Stimulated activated CD8-positive, alpha-beta memory T cell treated with anti-CD3 and anti-CD28 coated beads, Interleukin-2, amount 100 ng/mL, for 48 hours (primary cell): ENCODE measurements around the gene NME8.

Experiments
- DNase-seq, 2 donors: peaks; one replicate each; pipeline ENCODE4 v3.0.0-alpha.2; 2020; ENCODE audit warnings: low read depth in 2 of 2

NME8 gene

DNA sequence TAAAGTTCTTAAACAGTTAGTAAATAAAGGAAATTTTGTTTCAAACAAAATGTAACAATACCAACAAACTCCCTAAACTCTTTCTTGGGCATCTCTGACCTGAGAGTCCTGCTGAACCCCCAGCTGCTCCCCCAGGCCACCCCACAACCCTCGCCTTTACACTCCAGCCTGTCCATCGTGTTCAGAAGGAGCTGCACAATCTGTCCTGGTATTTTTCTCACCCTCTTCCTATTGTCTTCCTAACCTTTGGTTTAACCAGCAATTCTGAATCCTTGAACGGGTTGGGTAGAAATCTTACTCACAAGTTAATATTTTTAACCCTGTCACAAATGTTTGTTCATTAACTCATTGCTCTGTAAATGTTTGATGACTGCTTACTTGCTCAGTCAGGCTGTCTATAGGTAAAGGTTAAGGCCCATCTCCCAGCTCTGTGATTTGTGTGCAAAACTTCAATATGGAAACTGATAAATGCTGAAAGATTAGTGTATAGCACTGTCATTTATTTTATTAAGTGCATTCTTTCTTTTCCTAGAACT is 51.4 kb downstream of the NME8 start:
- DNase-seq = no peak

DNA sequence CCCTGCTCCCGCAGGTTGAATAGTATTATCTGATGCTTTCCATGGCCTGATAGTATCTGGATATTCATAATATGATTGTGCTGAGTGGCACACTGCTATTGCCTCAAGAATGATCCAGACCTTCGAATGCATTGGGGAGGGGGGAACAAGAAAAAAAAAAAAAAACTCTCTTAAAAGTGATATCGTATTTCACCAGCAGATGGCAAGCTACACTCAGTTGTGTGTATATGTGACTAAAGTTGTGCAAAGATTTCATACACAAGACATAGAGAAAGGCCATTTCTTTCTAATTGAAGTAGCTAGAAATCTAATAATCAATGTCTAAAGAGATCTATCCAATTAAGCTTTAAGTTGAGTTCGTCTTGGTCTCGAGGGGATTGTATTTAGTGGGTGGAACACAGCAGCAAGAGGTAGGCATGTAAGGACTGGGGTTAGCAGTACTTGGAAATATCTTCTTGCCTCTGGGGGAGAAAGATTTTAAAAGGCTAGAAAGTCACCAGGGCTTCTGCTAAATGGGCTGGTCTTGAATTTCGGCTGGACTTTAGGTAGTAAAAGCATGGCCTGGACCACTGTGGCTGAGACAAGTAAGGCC is 52.9 kb downstream of the NME8 start:
- no peak for DNase-seq

DNA sequence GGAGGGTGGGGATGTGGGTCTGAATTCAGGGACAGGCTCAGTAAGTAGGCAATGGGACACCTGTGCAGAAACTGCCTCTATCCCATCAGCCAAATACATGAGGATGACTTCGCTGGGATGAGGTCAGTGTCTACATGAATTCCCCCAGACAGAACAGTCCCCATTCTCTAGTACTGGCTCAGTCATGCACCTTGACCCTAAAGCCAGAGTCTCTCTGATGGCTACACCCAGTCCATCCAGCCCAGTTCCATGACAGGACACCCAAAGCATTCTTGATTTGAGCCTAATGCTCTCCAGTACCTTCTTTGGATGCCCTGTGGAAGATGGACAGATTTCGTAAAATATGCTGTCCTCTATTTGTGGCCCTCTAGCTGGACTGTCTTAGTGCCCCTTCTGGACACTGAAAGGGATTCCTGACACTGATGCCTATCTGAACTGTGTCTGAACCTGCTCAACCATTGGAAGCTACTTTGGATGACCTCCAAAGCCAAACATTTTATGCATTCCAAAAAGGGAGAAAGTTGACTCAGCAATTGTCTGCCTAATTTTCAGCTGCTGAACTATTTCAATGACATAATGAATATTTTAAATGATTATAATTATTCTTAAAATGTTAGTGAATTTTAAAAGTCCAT is 53.6 kb downstream of the NME8 start:
- no peak for DNase-seq

DNA sequence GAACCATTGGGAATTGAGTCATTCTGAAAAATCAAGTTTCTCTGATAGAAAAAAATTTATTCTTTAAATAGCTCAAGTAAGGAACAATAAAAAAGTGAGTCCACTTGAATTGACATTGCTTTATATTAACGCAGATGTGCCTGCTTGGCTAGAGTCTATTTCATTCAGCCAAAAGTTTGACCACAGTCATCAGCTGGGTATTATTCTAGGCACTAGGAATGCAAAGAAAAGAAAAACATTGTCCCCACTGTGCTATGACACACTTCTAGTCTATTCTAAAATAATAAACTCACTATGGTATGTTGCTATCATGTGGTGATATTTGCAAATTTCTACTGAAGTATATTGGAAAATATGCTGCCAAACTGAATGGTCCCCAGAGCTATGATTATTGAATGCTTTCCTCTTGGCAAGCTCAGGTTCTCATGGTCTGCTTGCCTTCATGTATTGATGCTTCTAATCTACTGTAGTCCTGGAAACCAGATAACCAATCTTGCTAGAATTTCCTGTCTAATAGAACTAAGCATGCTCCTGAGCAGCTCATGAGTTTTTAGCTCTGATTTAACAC is 59.9 kb downstream of the NME8 start:
- no peak for DNase-seq

DNA sequence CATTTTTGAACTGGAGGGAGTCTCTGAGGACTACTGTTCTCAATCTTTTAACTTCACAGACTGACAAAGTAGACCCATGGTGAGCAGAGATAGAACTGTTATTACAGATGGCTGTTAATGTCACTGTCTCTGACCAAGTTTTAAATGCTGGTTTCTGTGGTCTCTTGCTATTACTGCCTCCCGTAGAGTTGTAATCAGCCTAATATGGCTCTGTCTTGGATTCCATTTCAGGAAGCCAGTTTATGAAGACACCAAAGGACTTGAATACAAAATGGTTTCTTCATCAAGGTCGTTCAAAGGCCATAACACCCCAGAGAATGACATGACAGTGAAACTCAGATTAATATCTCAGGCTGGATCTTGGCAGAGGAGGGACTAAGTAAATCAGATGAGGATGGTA is 64.4 kb downstream of the NME8 start:
- DNase-seq = no peak

DNA sequence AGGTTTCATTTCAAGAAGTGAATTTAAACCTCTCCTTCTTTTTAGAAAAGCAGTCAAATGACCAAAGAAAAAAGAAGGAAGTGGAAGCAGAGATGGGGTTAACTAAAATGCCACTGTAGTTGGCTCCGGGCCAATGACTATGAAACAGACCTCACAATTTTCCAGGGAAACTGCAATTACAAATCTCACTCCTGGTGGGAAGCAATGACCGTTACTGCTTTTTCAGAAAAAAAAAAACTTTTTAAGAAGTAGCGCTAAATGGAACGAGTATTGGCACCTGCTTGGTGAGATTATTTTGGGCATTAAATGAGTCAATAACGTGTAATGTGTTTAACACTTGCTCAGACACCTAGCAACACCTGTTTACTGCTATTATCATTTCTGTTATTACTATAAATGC is 67.0 kb downstream of the NME8 start:
- no peak for DNase-seq

DNA sequence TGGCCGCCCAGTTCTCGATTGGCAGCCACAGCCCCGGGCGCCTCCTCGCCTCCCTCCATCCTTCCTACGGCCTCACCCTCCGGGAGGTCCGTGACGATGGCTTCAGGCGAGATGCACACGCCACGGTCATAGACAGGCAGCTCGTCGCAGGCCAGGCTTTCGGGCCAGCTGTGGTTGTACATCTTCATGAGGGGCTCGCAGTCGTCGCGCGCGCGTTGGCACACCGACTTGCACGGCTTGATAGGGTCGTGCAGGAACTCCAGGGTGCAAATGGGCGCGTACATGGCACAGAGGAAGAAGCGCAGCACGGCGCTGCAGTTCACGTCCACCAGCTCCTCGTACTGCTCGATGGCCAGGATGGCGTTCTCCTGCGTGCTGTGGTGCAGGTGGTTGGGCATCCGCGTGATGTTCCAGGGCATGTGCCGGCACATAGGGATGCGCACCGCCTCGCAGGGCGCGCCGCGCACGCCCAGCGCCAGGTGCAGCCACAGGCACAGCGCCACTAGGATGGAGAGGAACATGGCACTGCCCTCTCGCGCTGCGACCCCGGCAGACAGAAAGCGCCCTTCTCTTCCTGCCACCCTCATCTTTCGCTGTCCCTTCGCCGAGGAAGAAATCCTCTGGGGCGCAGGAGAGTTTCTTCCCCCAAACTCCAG is 67.7 kb downstream of the NME8 start:
- DNase-seq = no peak

DNA sequence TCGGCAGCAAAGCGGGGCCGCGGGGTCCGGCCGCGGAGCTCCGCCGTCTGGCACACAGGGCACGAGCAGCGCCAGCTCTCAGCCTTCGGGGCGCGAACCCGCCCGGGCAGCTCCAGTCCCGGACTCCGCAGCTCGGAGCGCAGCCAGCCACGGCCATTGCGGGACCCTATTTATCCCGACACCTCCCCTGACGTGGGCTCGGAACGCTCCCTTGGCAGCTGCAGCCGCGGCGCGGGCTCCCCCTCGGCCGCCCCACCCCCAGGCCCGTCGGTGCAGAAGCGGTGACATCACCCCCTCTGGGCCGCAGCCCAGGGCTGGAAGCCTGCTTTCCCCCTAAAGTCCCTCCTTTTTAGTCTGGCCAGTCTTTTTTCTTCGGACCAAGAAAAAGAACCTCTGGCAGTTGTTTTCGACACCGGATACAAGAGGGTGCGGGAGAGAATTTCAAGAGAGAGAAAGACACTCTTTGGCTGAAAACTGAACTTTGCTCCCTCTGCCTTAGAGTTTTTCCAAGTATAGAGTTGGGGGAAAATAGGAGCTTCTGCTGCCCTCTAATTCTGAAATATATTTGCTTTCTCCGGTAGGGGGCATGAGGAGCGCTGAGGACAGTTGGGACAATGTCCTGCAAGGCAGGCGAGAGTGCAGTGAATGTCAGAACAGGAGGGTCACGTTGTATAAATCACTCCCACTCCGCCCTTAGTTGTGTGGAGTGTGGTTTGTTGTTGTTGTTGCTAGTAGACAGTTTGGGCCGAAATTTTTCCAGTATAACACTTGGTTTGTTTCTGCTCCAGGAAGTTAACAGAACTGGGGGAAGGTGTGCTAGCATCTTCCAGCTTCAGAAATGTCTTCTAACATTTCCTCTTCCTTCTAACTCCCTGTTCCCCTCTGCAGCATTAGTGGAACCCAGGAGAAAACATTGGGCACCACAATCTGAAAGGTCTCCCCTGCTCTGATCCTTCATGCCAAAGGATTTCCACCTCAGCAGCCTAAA is 68.6 kb downstream of the NME8 start, which contains the start of gene SFRP4:
TSS of gene SFRP4 (minus strand) at position 145 of the 988 bp plus-strand sequence. CDS start 280 bp downstream, outside the sequence.
- DNase-seq = no peak

DNA sequence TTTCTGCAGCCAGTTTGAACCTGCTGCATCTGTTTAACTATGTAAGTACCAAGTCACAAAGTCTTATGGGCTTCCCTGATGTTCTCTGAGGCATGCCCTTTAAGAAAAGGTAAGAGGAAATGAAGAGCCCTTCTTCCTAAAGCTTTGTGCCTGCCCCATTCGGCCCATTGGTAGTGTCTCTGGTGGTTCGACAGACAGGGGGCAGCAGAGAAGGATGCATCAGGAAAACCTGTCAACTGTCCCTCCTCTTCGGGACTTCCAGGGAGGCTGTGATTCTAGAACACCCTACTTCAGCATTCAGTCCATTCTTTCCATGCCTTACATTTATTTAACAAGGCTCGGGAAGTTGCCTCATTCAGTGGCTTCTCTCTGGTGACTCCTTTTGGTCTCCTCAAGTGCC is 70.1 kb downstream of the NME8 start:
- no peak for DNase-seq

DNA sequence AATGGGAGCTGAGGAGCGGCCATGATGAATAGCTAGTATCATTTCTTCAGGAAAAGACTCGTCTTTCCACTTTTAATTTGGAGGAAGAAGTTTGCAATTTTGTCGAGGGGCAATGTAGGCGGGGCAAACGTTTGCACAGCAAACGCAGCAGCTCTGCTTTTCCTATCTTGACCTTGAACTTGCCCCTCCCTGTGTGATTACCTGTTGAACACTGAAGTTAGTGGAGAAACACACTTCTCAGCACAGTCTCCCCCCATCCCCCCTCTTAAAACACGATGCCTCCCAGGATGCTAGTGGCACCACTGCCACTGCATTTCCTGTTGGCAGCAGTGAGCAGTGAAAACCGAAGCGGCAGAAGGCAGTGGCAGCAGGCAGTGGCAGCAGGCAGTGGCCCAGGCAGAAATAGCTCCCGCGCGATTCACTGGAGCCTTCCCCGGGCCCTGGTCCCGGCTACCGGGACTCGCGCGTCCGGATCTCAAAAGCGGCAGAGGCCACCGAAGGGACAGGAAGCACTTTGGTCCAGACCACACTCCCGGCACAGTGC is 72.0 kb downstream of the NME8 start, which contains the start of gene EPDR1:
TSS of gene EPDR1 (plus strand) at position 336 of the 544 bp plus-strand sequence. CDS start 300 bp downstream, outside the sequence.
- no peak for DNase-seq

DNA sequence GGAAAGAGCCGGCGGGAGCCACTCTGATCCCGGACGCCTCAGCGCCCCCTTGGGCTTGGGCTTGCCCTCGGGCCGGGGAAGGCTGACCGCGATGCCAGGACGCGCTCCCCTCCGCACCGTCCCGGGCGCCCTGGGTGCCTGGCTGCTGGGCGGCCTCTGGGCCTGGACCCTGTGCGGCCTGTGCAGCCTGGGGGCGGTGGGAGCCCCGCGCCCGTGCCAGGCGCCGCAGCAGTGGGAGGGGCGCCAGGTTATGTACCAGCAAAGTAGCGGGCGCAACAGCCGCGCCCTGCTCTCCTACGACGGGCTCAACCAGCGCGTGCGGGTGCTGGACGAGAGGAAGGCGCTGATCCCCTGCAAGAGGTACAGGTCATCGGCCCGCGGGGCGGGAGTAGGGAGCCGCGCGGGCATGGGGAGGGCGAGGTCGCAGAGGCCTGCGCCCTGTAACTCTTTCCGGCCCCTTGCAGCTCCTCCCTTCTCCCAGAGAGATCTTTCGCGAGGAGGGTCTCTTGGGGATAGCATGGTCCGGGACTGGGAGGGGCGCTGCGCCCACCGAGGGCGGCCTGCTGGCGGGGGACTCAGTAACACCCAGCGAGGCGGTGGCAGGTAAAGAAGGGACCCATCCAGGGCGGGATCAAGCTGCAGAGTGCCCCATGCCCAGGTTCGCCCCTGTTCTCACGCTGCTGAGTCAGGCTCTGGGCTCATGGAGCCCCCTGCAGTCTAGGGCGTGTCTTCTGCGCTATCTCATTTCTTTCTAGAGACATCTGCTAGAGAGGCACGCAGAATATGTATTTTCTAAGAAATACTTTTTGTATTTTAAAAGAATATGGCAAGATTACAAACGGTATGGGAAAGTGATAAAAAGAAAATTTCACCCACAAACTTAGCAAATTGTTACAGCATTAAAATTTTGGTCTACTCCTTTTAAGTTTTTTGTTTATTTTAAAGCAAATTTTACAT is 72.7 kb downstream of the NME8 start:
- no peak for DNase-seq

DNA sequence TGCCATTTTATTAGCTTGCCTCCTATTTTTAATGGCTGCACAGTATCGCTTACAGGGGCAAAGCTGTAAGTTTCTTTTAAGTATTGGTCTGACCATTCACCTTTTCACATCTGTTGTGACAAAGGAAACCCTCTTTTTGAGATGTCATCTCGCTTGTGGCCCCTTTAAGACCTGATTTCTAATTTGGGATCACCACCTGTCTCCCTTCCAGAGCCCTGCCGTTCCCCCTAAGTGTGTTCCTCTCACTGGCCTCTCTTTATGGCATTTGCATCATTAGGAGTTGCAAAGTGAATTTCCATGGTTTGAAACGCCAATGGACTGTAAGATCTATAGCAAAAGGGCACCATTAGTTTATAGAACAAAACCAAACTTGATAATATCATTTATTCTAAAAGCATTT is 73.5 kb downstream of the NME8 start:
- no peak for DNase-seq

DNA sequence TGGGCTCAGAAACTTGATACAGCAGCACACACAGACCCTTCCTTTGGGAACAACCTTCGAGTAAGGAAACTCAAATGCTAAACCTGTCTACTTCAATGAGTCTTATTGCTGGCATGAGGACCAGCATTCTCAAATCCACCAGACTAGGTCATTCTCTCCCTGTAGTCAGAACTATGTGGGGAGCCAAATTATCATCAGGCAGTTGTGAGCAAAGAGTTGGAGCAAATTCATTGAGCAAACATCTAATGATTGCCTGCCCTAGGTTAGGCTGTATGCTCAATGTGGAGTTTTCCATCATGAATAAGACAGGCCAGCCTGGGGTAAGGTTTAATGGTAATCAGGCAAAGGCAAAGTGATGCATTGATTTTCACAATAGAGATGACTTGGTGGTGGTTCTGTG is 75.6 kb downstream of the NME8 start:
- DNase-seq = no peak

DNA sequence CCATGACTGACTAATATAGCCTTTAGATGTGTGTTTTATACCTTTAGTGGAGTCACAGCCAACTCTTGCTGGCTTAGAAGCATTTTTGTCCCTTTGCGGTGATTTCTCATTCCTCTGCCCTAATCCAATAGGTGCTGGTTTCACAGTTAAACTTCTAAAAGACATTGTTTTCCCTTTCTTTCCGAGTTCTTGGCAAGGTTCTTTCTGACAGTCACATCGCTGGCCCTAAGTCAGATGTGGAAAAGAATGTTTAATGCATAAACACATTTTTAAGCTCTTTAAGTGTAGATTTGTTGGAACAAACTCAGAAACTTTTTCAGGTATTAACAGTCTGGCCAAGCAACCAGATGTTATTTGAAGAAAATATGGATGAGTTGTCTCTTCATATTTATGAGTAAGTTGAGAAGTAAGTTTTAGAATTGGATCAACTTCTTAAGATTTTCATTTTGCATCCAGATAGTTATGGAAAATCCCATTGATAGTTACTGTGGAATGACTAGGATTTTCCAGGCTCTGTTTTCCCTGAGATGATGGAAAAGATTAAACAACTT is 76.2 kb downstream of the NME8 start:
- no peak for DNase-seq

DNA sequence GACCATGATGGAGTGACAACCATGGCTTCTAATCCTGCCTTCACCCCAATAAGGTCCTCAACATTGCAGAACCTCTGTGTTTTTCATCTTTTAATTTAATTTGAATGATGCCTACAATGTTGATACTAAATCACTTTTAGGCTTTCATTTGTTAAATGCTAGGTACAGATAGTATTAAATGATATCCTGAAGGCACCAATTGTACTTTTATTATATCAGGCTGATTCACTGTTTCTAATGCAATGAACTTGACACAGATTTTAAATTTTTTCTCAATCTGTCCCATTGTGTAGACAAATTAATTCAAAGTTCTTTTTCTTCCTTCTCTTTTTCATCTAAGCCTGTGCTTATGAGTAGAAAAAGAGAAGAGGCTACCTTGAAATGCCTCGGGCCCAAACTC is 77.2 kb downstream of the NME8 start:
- no peak for DNase-seq

DNA sequence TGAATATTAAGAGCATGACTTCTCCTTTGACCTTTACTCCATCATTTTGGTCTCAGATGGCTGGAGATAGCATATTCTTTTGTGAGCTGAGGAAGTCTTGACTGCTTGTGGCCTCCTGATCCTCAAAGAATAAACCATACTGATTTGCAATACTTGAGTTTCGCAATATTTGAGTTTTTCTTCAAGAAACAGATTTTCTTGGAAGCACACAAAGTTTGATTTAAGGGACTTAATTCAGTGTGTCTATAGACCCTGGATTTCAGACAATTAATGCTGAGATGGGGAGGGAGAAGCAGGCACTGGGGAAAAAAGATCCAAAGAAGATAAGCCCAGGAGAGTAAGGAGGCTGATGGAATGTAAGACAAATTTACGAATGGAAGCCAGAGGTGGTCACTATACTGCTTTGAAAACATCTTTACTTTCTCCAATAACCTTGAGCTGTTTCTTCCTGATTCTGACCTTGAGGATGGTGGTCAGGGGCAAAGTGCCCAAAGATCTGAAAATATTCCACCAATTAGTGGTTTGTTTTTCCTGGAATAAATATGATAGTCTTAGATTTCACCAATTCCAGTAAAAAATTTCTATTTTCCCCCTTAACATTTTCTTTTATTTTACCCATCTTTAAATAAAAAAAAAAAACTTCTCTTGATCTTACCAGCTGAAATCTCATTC is 79.5 kb downstream of the NME8 start:
- no peak for DNase-seq

DNA sequence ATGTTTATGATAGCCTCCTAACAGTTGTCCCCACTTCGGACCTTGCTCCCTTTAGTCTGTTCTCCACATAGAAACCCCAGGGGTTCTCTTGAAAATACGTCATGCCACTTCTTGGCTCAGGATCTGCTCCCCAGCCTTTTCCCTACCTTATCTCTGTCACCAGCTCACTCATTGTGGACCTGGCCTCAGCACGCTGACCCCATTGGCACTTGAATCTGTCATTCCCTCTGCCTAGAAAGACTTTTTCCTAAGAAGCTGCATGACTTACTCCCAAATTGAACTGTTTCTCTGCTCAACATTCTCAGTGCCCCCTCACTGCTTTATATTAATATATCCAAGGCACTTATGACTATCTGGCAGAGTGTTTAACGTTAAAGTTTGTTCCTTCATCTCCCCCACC is 80.5 kb downstream of the NME8 start:
- no peak for DNase-seq

DNA sequence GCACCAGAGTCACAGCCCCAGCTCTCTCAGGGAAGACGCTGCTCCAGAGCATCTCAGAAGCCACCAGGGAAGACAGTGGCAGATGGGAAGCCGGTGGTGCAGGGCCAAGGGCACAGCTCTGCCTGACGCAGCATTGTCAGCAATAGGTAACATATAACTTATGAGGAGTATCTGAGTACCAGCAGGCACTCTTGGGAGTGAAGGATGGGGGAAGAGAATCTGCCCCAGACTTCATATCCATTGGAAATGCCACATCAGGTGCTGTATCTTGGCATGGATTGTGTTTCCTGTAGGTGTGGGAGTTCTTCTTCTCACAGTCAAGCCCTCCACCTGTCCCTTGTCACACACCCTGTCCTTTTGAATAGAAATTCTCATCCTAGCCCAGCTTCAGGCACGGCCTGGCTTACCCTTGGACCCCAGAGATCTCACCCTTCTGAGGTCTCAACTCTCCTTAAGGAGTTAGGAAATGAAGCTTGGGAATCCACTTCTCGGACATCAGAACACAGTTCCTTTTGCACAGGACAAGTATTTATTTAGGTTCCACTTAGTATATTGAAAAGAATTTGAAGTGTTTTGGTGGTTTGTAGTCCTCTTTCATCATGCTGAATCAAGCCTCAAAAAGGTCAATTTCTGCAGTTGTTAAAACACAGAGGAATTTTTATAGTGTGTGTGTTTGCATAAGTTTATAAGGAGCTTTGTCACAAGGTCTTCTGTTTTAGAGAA is 82.0 kb downstream of the NME8 start:
- DNase-seq = no peak
